SK-MEL-5 (cell line): Measurements from ENCODE around the gene BTBD16. TPM values are rescaled to one million over a fixed set of nuclear protein-coding genes. Genes with fewer than 3 reads are reported as not detected.

ENCODE experiments used
- DNase-seq: peaks from one replicate; pipeline ENCODE4 v3.0.0-alpha.2; 2016; ENCODE audit warnings: low read depth, low spot score
- in situ Hi-C: cut with HindIII; loops from 2 replicates; pipeline ENCODE4 v1.10.0; 2016; ENCODE audit warnings: low sequenced_read_pairs, high pct_unique_total_duplicates, low pct_unique_long_range_greater_than_20kb
- total RNA-seq: library from RNA; depleted of rRNA; stranded (reverse); fragments of >200 nt; shearing (Covaris generic); gene quantifications from 2 replicates; pipeline ENCODE4 v1.2.3, GENCODE V29; 2014

BTBD16 gene
- total RNA-seq, 1 experiment from 2014 or later, result not detected

- in situ Hi-C loops, result no loop called here
- no peak for DNase-seq
Measured at GRCh38 chr10:122323189-122323588, 52.1 kb downstream of the BTBD16 start.

- in situ Hi-C loops, result no loop called here
- DNase-seq, result no peak
Measured at GRCh38 chr10:122323941-122324675, 53.0 kb downstream of the BTBD16 start.

- DNase-seq, result no peak
Measured at GRCh38 chr10:122325235-122325634, 54.1 kb downstream of the BTBD16 start.

DNA sequence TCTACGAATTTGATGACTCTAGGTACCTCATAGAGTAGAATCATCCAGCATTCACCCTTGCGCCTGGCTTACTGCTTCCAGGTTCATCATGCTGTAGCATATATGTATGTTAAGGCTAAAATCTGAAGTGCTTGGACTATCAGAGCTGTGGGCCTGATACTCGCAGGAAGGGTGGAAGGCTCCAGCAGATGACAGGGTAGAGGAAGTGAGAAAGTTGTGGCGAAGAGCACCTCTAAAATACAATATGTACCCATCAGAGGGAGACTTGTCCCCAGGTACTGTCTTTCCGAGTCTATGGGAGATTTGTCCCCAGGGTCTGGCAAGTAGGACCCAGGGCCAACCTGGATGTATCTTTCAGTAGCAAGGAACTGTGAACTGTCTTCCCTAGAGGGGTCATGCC, 55.3 kb downstream of the BTBD16 start:
- in situ Hi-C loops, result no loop called here
- DNase-seq, result no peak

More at GRCh38 chr10:122325235-122325634, 54.1 kb downstream of the BTBD16 start:
- in situ Hi-C loops, result no loop called here

- in situ Hi-C loops, result no loop called here
- no peak for DNase-seq
Measured at GRCh38 chr10:122326806-122327205, 55.7 kb downstream of the BTBD16 start.

- in situ Hi-C loops, result no loop called here
- no peak for DNase-seq
Measured at GRCh38 chr10:122327237-122328206, 56.4 kb downstream of the BTBD16 start.

- no peak for DNase-seq
- in situ Hi-C loops, result no loop called here
Measured at GRCh38 chr10:122328676-122329075, 57.6 kb downstream of the BTBD16 start.

DNA sequence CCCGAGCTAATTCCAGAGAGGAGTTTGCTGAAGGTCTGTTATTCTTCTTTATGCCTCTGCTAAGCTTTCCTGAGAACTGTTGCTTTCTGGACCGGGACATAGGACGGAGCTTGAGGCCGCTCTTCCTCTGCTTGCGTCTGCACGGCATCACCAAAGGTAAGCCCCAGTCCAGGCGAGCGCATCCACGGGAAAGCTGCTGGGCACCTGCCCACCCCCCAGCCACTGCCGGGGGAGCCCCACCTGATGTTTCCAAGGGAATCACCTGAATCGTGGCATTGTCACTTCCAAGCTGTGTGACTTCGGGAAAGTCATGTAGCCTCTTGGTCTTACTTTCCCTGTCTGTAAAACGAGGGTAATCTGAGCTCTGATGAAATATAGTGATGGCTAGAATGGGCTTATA, 58.3 kb downstream of the BTBD16 start:
- in situ Hi-C loops, result no loop called here
- DNase-seq, result no peak

- no peak for DNase-seq
- in situ Hi-C loops, result no loop called here
Measured at GRCh38 chr10:122331100-122331499, 60.0 kb downstream of the BTBD16 start.

DNA sequence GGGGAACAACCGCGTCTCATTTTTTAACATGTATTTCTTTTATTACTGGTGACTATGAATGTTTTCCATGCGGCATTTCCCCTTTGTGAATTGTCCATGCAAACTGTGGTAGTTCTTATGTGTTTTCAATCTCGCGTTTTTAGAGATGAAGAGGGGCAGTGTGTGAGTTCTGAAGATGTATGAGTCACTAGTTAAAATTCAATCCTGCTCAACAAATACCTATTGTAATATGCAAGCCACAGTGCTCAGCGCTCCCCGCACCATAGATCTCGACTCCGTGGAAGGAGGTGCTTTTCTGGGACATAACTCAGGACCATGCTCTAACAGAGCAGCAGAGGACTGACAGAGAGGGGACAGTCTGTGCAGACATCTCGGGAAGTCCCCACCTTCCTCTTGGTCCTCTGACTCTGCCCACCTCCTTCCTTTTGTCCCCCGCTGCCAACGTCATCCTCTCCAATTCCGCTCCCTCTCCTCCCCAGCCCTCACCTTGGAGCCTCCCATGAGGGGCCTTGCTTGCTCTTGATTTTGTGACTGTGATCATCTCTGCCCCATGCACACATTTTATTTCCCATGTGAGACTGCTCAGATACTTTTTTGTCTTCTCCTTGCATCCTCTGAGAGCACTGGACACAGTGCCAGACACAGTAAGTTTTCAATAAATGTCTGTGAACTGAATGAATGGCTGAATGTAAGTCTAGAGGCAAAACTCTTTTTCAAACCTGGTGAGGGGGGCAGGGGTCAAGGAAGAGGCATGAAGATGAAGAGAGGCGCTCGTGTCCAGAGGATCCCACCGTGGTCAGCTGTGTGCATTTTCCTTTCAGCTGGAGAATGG, 60.7 kb downstream of the BTBD16 start:
- peak; percentile 87 for DNase-seq
- in situ Hi-C loops, result no loop called here

DNA sequence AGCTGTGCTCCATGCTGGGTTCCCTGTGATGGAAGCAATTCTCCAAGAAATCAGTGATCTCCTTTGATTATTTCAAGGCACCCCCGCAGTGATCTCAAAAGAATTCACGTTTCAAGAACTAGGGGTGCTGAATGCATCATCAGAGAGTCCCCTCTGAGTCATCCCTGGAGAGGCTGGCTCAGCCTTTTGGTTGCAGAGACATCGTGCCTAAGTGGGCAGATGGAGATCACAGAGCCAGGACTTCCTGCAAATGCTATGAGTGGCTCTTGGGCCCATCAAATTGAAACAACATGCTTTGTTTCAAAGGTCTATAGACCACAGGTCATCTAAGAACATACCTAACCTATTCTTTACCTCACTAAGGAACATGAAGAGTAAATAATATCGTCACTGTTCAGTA, 61.9 kb downstream of the BTBD16 start:
- in situ Hi-C loops, result no loop called here
- no peak for DNase-seq

GRCh38 chr10:122336332-122336731, 65.2 kb downstream of the BTBD16 start:
- in situ Hi-C loops, result no loop called here
- DNase-seq, result no peak

GRCh38 chr10:122336961-122337360, 65.9 kb downstream of the BTBD16 start:
- in situ Hi-C loops, result no loop called here
- no peak for DNase-seq

- DNase-seq, result no peak
- in situ Hi-C loops, result no loop called here
Measured at GRCh38 chr10:122338609-122339441, 67.7 kb downstream of the BTBD16 start.

GRCh38 chr10:122341141-122341810, 70.2 kb downstream of the BTBD16 start:
- no peak for DNase-seq
- in situ Hi-C loops, result no loop called here

- peak; percentile 68 for DNase-seq
- in situ Hi-C loops, result no loop called here
Measured at GRCh38 chr10:122342293-122343134, 71.4 kb downstream of the BTBD16 start.
